RWPE1 (cell line): ENCODE results near the gene EVI2B.
"Not testable (repeated sequence)": the region's sequence is repeated elsewhere in the genome, so short reads cannot be mapped to it uniquely, and the experiment has no call there.

Experiments
- CTCF ChIA-PET: fragments of 350-600 bp; sonication (Branson Sonifier 250); formaldehyde crosslinking; extraction: SDS; loops from one replicate; lab custom pipeline; 2021; lab: Yijun Ruan, JAX
- POLR2A ChIA-PET: fragments of 400-600 bp; formaldehyde crosslinking; extraction: SDS; loops from one replicate; lab custom pipeline; 2020; ENCODE audit warnings: antibody characterized with exemption; ENCODE audit not compliant: low non-redundant PET; lab: Yijun Ruan, JAX
- DNase-seq: peaks from one replicate; pipeline ENCODE4 v3.0.0; 2012; ENCODE audit warnings: low spot score
- H3K27ac ChIP-seq: fragments of 450-650 bp; 2 replicates; pipeline ENCODE4 v1.5.1; 2017
- TF ChIP-seq, protein P1 (sequence below): fragments of 450-650 bp; conservative IDR thresholded peaks from 2 replicates; pipeline ENCODE4 v1.5.1; 2017; ENCODE audit warnings: low read depth, mild to moderate bottlenecking

EVI2B gene

DNA sequence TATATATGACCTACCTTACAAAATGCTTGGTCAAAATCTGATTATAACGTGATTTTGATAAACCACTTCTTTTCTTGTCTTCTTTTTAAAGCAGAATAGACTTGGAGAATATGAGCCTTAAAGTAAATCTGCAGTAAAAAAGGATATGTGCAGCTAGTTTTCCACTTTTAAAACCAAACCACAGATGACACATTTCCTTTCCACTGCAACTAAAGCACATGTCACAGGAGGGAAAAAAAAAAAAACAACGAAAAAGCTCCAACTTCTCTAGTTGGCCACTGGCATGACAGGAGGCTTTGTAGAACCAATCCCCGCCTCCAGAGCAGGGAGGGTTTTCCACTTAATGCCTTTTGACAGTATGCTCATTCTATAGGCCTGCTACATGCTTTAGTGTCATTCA, 7.6 kb upstream of the EVI2B start, which contains the start of gene EVI2A:
Gene EVI2A (minus strand): TSS at position 142 of the 400 bp plus-strand sequence. CDS start 2,609 bp downstream, outside the sequence.
- no peak within 1 kb of the TSS for H3K27ac ChIP-seq
- CTCF ChIA-PET, result no interaction called here
- TF ChIP-seq, protein P1, sequence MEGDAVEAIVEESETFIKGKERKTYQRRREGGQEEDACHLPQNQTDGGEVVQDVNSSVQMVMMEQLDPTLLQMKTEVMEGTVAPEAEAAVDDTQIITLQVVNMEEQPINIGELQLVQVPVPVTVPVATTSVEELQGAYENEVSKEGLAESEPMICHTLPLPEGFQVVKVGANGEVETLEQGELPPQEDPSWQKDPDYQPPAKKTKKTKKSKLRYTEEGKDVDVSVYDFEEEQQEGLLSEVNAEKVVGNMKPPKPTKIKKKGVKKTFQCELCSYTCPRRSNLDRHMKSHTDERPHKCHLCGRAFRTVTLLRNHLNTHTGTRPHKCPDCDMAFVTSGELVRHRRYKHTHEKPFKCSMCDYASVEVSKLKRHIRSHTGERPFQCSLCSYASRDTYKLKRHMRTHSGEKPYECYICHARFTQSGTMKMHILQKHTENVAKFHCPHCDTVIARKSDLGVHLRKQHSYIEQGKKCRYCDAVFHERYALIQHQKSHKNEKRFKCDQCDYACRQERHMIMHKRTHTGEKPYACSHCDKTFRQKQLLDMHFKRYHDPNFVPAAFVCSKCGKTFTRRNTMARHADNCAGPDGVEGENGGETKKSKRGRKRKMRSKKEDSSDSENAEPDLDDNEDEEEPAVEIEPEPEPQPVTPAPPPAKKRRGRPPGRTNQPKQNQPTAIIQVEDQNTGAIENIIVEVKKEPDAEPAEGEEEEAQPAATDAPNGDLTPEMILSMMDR, result no peak
- DNase-seq, result no peak
- POLR2A ChIA-PET, result no interaction called here

DNA sequence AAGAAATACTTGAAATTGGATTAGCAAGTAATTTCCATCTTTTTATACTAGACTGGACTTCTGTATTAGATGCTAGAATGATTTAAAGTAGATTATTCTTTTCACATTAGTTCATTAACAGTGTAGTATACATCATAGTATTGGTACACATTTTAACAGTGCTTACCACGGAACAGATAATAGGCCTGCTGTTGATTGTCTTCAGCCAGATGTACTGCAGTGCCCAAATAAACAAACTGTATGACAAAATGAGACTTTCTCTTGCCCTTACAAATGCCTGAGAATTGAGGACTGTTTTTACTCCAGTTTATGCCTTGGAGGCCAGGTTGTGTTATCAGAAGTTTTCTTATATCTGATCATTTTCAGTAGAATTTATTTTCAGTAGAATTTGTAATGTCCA, 6.9 kb upstream of the EVI2B start:
- no peak for DNase-seq
- CTCF ChIA-PET, result interaction anchor here (0.6 kb wide), 2 partner anchors 42 to 998 kb away, joined by 3 read pairs; no protein-coding TSS in a partner anchor
- TF ChIP-seq, protein P1, result no peak
- POLR2A ChIA-PET, result no interaction called here
- no peak overlapping the region for H3K27ac ChIP-seq

GRCh38 chr17:31320241-31320640, 6.4 kb upstream of the EVI2B start:
- TF ChIP-seq, protein P1, result no peak
- CTCF ChIA-PET, result interaction anchor here (0.6 kb wide), 2 partner anchors 42 to 999 kb away, joined by 3 read pairs; no protein-coding TSS in a partner anchor
- POLR2A ChIA-PET, result no interaction called here
- H3K27ac ChIP-seq, result no peak overlapping the region
- DNase-seq, result no peak

- ChIA-PET POLR2A (no interaction called here), CTCF (interaction anchor here (0.6 kb wide), 1 partner anchor 72 kb away, joined by 3 read pairs; no protein-coding TSS in a partner anchor)
- DNase-seq, result no peak
- H3K27ac ChIP-seq, result no peak overlapping the region
- TF ChIP-seq, protein P1, result no peak
These were observed 5.2 kb upstream of the EVI2B start for GRCh38 chr17:31318851-31319661.

DNA sequence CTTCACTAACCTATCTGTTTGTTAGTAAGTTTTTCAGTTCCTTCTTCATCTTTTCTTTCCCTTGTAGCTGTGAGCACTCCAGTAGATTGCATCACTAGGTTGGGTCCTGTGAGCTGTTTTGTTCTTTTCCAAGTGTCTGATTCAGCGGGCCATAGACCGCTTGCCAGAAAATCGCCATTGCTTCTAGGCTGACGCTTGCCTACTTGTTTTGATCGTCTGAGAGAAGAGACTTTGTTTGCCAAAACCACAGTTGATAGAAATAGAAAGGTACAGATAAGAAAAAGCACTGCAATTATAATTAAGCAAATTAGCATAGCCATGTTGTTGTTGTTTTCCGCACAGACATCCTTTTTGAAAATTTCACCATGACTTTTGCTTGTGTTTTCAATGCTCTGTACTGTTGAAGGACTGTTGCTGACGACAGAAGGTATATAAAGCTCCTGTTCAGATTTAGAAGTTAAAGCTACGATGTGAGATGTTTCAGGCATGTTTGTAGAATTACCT, 4.5 kb upstream of the EVI2B start:
- DNase-seq, result peak; percentile 25
- no peak overlapping the region for H3K27ac ChIP-seq

GRCh38 chr17:31314782-31315100, 887 bp upstream of the EVI2B start:
- CTCF ChIA-PET, result no interaction called here
- POLR2A ChIA-PET, result no interaction called here
- H3K27ac ChIP-seq, result no peak overlapping the region
- TF ChIP-seq, protein P1, result no peak
- no peak for DNase-seq

More for the DNA sequence above, 4.5 kb upstream of the EVI2B start:
- ChIA-PET CTCF (interaction anchor here (0.6 kb wide), 1 partner anchor 72 kb away, joined by 3 read pairs; no protein-coding TSS in a partner anchor), POLR2A (no interaction called here)
- TF ChIP-seq, protein P1, result no peak

GRCh38 chr17:31312223-31312622, 1.6 kb downstream of the EVI2B start:
- CTCF ChIA-PET, DNase-seq, H3K27ac ChIP-seq, POLR2A ChIA-PET: not testable (repeated sequence)
